H7 (cell line): ENCODE data around the gene HRC. TPM values are rescaled to one million over a fixed set of nuclear protein-coding genes. Genes with fewer than 3 reads are reported as not detected.

Experiments used
- DNase-seq: peaks from one replicate; pipeline ENCODE4 v3.0.0; 2012
- H3K27me3 ChIP-seq: 2 replicates; pipeline ENCODE4 v1.6.0; 2011; ENCODE audit warnings: mild to moderate bottlenecking, low read length; ENCODE audit not compliant: control insufficient read depth, insufficient read depth
- H3K36me3 ChIP-seq: replicated peaks from 2 replicates; pipeline ENCODE4 v1.5.1; 2011; ENCODE audit warnings: low read length; ENCODE audit not compliant: control insufficient read depth, insufficient read depth
- H3K4me3 ChIP-seq: 2 replicates; pipeline ENCODE4 v1.5.1; 2011; ENCODE audit warnings: low read depth, mild to moderate bottlenecking, control low read depth, low read length, moderate library complexity; ENCODE audit not compliant: insufficient read depth
- total RNA-seq: library from RNA; depleted of rRNA; stranded (reverse); fragments of >200 nt; shearing (Covaris generic); gene quantifications from 2 replicates; pipeline ENCODE4 v1.2.3, GENCODE V29; 2014

HRC gene
- total RNA-seq, 1 experiment from 2014 or later: 0.45 TPM

GRCh38 chr19:49119411-49120324 lies 35.5 kb downstream of the HRC start, which contains the start of gene PPFIA3:
TSS of gene PPFIA3 (plus strand) at chr19:49119544. CDS start at chr19:49127874, 8,330 bp downstream.
- Histone ChIP-seq H3K27me3 (peaks cover 37% of the 10 kb centered on the region), H3K36me3 (no peaks in the 10 kb centered on the region), H3K4me3 (peak within 1 kb of the TSS; percentile 96)
- DNase-seq: peak; percentile 89

- peaks cover 39% of the 10 kb centered on the region for H3K27me3 ChIP-seq
- peak within 1 kb of the TSS; percentile 96 for H3K4me3 ChIP-seq
- no peaks in the 10 kb centered on the region for H3K36me3 ChIP-seq
- DNase-seq: peak; percentile 100
Measured at GRCh38 chr19:49118565-49119410, 36.4 kb downstream of the HRC start, which contains the start of gene C19orf73. TSS of gene C19orf73 (minus strand) at chr19:49119143. CDS start at chr19:49119022, 121 bp downstream.

- H3K27me3 ChIP-seq: peaks cover 37% of the 10 kb centered on the region
Measured at GRCh38 chr19:49117677-49118564, 37.3 kb downstream of the HRC start.

GRCh38 chr19:49116544-49116943 lies 38.7 kb downstream of the HRC start:
- DNase-seq: no peak
- no peaks in the 10 kb centered on the region for H3K36me3 ChIP-seq
- H3K27me3 ChIP-seq: peaks cover 32% of the 10 kb centered on the region
- H3K4me3 ChIP-seq: no peak overlapping the region

More at GRCh38 chr19:49117677-49118564, 37.3 kb downstream of the HRC start:
- peak overlapping the region; percentile 96 for H3K4me3 ChIP-seq
- peak; percentile 57 for DNase-seq
- H3K36me3 ChIP-seq: no peaks in the 10 kb centered on the region

- peaks cover 18% of the 10 kb centered on the region for H3K27me3 ChIP-seq
- peak overlapping the region; percentile 80 for H3K4me3 ChIP-seq
- DNase-seq: peak; percentile 91
- H3K36me3 ChIP-seq: no peaks in the 10 kb centered on the region
Measured at GRCh38 chr19:49114630-49115363, 40.4 kb downstream of the HRC start.

- Histone ChIP-seq H3K4me3 (peak within 1 kb of the TSS; percentile 80), H3K36me3 (peaks cover 1% of the 10 kb centered on the region; the same call in 1 of the 2 replicates), H3K27me3 (peaks cover 13% of the 10 kb centered on the region)
- peak; percentile 97 for DNase-seq
Measured at GRCh38 chr19:49113762-49114629, 41.2 kb downstream of the HRC start, which contains the start of gene LIN7B. TSS of gene LIN7B (plus strand) at chr19:49114370. CDS start at chr19:49114405, 35 bp downstream.

- no peak overlapping the region for H3K4me3 ChIP-seq
- H3K27me3 ChIP-seq: peaks cover 13% of the 10 kb centered on the region
- DNase-seq: no peak
- peaks cover 11% of the 10 kb centered on the region for H3K36me3 ChIP-seq
Measured at GRCh38 chr19:49111218-49111998, 43.8 kb downstream of the HRC start.

- H3K27me3 ChIP-seq: peaks cover 13% of the 10 kb centered on the region
- peaks cover 17% of the 10 kb centered on the region for H3K36me3 ChIP-seq
- DNase-seq: no peak
- H3K4me3 ChIP-seq: no peak overlapping the region
Measured at GRCh38 chr19:49110567-49110966, 44.6 kb downstream of the HRC start.

- Histone ChIP-seq H3K27me3 (peaks cover 5% of the 10 kb centered on the region; the same call in 1 of the 2 replicates), H3K4me3 (no peak overlapping the region), H3K36me3 (peaks cover 21% of the 10 kb centered on the region)
- no peak for DNase-seq
Measured at GRCh38 chr19:49109569-49110233, 45.5 kb downstream of the HRC start.

GRCh38 chr19:49109051-49109450 lies 46.1 kb downstream of the HRC start:
- Histone ChIP-seq H3K4me3 (no peak overlapping the region), H3K36me3 (peaks cover 23% of the 10 kb centered on the region), H3K27me3 (peaks cover 2% of the 10 kb centered on the region; the same call in 1 of the 2 replicates)
- DNase-seq: no peak

GRCh38 chr19:49107625-49108459 lies 47.4 kb downstream of the HRC start:
- no peak for DNase-seq
- Histone ChIP-seq H3K27me3 (no peaks in the 10 kb centered on the region), H3K36me3 (peaks cover 26% of the 10 kb centered on the region), H3K4me3 (no peak overlapping the region)
